Measurements from ENCODE around the gene HOXA10.

HOXA10 gene

DNA sequence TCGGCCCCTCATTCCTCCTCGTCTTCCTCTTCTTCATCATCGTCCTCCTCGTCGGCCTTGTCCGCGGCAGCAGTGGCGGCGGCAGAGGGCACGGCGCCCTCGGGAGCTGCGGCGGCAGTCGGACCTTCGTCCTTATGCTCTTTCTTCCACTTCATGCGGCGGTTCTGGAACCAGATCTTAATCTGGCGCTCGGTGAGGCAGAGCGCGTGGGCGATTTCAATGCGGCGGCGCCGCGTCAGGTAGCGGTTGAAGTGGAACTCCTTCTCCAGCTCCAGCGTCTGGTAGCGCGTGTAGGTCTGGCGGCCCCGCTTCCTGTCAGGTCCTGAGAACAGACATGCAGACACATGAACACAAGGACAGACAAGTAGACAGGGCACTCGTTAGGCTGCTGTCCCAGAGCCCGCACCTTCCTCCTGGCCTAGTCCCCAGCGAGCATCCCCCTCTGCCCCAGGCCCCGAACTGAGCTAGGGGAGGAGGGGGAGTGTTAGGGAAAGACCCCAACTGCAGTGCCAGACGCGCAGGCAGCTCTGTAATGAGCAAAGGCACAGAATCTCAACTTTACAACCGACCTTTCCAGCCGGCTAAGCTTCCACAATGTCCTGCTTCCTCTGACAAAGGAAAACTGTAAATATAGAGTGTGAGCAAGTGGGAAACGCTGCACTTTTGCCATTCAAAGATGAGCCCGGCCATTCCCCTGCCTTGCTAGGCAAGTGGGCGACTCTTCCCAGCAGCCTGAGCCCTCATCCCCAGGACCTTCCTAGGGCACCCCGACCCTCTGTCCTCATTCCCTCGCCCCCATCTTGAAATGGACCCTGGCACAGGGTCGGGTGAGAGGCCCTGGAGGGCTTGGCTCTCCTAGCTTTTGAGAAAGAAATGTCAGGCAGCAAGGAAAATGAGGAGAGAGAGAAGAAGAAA, 19.0 kb downstream of the HOXA10 start:
- DNase-seq, result no peak

GRCh38 chr7:27154369-27154768, 19.8 kb downstream of the HOXA10 start:
- no peak for DNase-seq

DNA sequence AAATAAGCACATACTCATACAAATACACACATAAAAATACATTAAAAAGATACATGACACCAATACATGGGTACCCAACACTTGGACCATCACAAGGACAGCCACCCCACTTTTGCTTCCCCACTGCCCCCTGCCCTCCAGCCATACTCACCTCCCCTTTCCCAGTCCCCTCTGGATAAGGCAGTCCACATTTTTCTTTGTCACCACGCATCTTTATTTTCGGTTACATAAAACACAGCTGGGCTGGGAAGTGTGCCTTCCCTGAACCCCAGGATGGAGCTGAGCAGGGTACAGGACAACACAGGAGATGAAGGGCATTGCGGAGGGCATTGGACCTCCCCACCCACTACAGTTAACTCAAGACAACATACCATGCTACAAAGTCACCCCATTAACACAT, 20.6 kb downstream of the HOXA10 start:
- no peak for DNase-seq

GRCh38 chr7:27152816-27153442, 21.2 kb downstream of the HOXA10 start:
- no peak for DNase-seq

DNA sequence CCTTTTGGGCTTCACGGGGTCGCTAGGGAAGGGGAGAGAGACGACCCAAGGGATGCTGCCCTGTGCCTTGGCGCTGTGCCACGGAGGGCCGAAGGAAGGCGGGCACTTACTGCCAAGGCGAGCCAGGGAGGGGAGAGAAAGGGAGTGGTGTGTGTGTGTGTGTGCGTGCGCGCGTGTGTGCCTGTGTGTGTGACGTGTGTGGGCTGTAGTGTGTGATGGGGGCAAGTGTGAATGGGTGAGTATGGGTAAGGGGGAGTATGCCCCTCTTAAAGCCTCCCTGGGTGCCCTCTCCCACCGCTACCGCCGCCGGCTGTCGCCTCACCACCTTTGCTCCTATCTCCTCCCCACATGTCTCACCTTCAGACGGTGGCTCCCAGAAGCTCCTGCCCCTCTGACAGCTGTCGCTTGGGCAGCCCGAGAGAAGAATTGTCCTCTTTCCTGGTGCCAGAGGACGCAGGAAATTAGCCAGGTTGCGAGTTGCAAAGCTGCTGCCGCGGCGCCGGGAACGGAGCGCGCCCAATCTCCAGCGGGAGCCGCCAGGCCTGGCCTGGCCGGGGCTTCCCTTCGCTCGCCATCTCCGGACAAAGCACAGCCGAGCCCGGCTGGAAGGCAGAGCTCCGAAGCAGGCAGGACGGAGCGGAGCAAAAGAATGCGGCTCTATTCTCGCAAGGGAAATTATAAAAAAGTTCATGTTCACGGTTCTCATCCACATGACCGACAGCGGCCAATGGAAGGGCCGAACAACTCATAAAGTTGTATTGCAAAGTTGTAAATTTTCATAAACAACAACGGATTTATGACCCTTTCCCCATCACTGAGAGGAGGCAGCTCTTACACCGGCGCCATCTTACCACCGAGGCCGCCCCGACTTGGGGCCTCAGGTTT, 21.9 kb downstream of the HOXA10 start, which contains the start of gene HOXA3:
Gene HOXA3 (minus strand): TSS at position 653 of the 885 bp plus-strand sequence. CDS start 41,943 bp downstream, outside the sequence.
- no peak for DNase-seq

- DNase-seq, result no peak
Observed at GRCh38 chr7:27151341-27151930, 22.7 kb downstream of the HOXA10 start.

DNA sequence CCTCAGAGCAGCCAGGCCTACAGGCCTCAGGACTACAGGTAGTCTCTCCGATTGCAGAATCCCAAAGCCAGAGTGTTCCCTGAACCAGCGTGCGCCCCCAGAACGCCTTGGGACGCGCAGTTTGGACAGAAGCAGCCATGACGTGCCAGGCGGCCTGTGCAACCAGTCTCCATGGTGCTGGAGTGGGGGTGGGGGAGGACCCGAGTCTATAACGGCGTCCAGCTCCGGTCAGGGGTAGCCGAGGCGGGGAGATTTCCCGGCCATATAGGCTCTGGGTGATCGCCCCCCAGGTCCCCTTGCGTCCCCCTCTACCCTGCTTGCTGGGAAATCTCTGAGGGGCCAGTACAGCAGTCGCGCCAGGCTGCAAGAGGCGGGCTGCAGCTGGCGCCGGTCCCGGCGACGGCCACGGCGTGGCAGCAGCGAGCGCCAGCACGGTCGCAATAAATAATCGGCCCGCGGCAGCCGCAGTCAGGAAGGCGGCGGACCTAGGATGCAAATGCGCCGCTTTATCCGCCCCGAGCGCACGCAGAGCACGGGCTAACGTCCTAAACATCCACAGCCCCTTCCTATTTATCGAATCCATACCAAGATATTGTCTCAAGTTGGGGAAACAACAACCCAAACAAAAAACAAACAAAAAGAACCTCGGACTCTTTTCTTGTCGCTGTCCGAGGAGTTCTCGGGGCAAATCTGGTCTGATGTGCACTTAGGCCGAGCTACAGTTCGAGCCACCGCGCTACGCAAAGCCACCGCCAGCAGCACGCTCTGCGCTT, 23.4 kb downstream of the HOXA10 start:
- DNase-seq, result peak; percentile 80

DNA sequence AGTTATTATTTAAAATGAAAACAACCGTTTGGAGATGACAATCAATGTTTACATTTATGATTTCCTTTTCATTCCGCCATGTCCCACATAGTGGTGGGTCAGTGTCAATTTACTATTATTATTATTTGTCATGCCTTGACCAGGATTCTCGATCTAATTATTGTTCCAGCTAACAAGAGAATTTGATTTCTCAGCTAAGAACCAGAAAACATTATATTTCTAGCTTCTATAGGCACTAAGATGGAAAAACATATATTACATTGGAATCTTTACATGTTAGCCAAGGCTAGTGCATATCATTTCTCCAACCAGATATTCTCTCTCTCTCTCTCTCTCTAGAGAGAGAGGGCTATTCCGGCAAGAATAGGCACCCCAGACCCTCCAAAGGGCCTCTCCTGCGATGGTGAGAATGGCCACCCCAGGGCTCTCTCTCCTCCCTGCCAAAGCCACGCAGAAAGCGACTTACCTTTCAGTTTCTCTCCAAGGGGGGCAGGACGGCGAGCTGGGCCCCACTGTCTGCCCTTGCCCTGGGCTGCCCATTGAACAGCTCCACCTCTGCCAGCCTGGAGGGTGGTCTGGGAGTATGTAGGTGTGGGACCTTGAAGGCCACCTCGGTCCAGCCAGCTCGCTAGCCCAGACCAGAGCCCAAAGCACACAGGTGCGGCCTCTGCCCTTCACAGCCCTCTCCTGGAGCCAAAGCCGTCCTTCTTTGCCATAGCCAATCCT, 24.1 kb downstream of the HOXA10 start:
- no peak for DNase-seq

DNA sequence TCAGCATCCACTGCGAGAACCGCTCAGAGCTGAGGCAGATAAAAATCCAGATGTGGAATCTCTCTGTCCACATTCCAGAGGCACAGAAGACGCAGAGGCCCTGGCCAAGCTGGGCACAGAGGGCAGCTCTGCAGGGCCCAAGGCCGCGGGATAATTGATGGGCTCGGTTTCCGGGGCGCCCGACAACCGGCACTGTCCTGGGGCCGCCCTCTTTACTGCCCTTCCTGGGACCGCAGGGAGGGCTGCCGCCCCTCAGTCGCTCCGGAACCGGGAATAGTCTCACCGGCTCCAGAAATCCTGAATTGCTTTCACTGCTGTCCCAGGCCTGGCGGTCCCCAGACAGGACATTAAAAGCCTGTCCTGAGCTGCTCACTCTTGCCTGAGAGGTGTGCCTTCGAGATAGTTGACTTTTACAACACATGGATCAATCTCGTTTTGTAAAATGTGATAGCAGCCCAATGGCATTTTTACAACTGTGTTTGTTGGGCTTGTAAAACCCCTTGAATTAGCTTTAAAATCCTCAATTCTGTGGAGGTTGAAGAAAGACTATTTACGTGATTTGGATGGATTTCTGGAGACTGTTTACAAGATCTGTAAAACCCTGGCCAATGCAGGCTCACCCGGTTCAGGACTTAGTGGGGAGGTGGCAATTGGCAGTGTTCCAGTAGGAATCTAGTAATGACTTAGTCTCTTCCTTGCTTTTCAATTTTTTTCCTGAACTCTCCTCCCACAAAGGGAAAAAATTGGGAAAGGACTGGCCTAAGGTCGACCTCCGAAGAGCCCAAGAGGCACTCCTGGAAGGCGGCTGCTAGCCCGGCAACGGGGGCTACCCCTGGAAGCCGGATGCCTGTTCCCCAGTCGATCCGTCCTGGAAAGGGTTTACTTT, 25.1 kb downstream of the HOXA10 start:
- DNase-seq, result no peak

GRCh38 chr7:27148031-27148755, 25.9 kb downstream of the HOXA10 start:
- DNase-seq, result no peak

GRCh38 chr7:27147199-27148030, 26.7 kb downstream of the HOXA10 start, which contains the start of gene HOXA6:
TSS of gene HOXA6 (minus strand) at chr7:27147774. CDS start at chr7:27147749, 25 bp downstream.
- no peak for DNase-seq

GRCh38 chr7:27146491-27147198, 27.5 kb downstream of the HOXA10 start:
- DNase-seq, result no peak

DNA sequence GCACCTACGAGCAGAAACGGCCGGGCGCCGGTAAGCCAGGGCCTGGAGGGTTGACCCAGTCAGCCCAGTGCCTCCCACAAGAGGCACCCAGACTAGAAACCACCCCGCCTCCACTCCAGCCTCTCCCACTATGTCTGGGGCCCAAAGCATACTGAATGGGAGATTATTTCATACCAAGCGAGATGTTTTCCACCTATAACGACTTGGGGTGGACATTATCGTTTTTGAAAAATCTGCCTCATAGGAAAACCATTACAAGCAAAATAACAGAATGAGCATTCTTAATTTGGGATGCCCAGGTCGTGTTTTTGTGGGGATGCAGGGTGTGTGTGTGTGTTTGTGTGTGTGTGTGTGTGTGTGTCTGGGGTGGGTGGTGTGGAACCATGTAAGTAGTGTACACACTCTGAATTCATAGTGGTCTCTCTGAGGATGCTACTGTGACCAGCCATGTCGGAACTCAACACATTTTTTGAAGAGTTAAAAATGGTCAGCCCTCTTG, 28.2 kb downstream of the HOXA10 start:
- DNase-seq, result no peak

GRCh38 chr7:27145165-27145913, 28.8 kb downstream of the HOXA10 start:
- DNase-seq, result no peak

DNA sequence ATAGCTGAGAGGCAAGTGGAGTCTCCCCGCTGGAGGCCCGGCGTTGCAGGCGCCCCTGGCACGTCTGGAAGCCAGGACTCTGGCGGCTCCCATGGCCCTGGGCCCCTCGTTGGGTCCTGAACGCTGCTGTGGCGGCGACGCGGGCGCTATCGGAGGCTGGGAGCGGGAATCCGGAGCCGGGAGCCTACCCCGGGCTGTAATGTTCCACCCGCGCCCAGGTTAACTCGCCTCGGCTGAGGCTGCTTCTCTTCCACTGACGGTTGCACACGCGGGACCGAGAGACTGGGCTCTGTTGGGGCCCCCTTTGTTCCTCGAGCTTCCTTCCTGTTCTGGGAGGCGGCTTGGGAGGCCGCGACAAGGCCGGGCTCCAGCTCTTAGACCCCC, 29.3 kb downstream of the HOXA10 start:
- DNase-seq, result no peak

DNA sequence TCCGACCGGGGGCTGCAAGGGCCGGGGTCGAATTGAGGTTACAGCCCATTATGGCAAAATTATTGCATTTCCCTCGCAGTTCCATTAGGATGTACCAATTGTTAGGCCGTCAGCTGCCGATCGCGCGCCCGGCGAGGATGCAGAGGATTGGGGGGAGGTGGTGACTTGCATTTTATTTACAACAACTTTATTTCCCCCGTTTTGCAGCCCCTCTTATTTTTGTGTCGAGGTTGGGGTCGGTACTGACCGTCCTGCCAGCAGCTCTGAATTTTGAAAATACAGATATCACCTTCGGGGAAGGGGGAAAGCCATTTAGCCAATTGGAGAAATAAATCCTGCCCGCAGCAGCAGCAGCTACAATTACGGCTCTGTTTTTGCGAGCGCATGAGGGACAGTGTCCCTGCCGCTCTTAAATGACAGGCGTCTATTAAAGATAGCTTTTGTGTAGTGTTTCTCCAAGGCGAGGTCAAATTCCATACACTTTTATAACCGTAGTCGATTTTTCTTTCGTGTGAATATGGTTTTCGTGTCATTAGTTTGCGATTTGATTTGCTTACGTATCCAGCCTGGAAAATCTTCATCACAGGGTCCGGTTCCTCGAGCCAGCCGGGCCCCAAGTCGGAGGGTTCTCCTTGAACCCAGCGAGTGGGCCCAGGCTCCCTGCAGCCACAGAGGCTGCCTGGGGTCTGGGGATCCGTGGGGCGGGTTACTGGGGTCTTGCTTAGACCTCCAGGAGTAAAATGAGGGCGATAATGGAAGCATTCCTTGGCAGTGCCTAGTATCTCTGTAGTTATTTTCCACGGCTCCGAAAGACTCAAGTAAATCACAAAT, 30.0 kb downstream of the HOXA10 start:
- DNase-seq, result no peak
